HEK293 (cell line): ENCODE results near the gene ARRB2.
A peak's percentile ranks its signal among the peaks of the same experiment; 100 is the strongest.
"Not testable (repeated sequence)": the region's sequence is repeated elsewhere in the genome, so short reads cannot be mapped to it uniquely, and the experiment has no call there.

Experiments
- CTCF ChIA-PET: fragments of 350-600 bp; formaldehyde crosslinking; extraction: SDS; loops from one replicate; lab custom pipeline; 2021; ENCODE audit warnings: antibody characterized with exemption; lab: Yijun Ruan, JAX
- POLR2A ChIA-PET: fragments of 300-600 bp; formaldehyde crosslinking; extraction: SDS; loops from one replicate; lab custom pipeline; 2020; ENCODE audit warnings: antibody characterized with exemption, inconsistent platforms; lab: Yijun Ruan, JAX
- H3K27ac ChIP-seq: fragments of 200-500 bp; sonication (Bioruptor generic); 2 replicates; pipeline ENCODE4 v1.5.1; 2014; ENCODE audit warnings: low read depth, low read length, control low read depth, inconsistent platforms; ENCODE audit errors: extremely low read depth
- H3K36me3 ChIP-seq, 2 experiments: fragments of 200-500 bp in 1 of 2; sonication (Bioruptor generic) in 1 of 2; 1 replicate in 1 of 2; 2 replicates in 1 of 2; pipeline ENCODE4 v1.5.1; 2014 to 2017; ENCODE audit warnings: inconsistent platforms in 2 of 2, low read length in 2 of 2; ENCODE audit not compliant: control insufficient read depth in 2 of 2, insufficient read depth in 1 of 2
- H3K4me1 ChIP-seq: fragments of 200-500 bp; sonication (Bioruptor generic); 2 replicates; pipeline ENCODE4 v1.5.1; 2014; ENCODE audit warnings: mild to moderate bottlenecking, low read length, inconsistent platforms; ENCODE audit not compliant: control insufficient read depth, insufficient read depth
- H3K4me3 ChIP-seq: 2 replicates; pipeline ENCODE4 v1.5.1; 2011; ENCODE audit warnings: low read depth, mild to moderate bottlenecking, control low read depth, low read length, moderate library complexity
- H3K9me3 ChIP-seq: fragments of 200-500 bp; sonication (Bioruptor generic); 2 replicates; pipeline ENCODE4 v1.5.1; 2014; ENCODE audit warnings: low read depth, low read length, inconsistent platforms; ENCODE audit not compliant: control insufficient read depth, insufficient read depth
- FEZF1 ChIP-seq: fragments of 450-650 bp; formaldehyde crosslinking; IDR thresholded peaks from 2 replicates; pipeline ENCODE4 v1.5.1; 2016; ENCODE audit warnings: missing biosample characterization, missing genetic modification characterization
- GLI2 ChIP-seq: fragments of 450-650 bp; formaldehyde crosslinking; IDR thresholded peaks from 2 replicates; pipeline ENCODE4; 2017; ENCODE audit warnings: missing biosample characterization, missing genetic modification characterization, low read depth, borderline replicate concordance
- HOXC10 ChIP-seq: sonication (generic); formaldehyde crosslinking; IDR thresholded peaks from 2 replicates; pipeline ENCODE4 v1.8.1; 2023; ENCODE audit warnings: mild to moderate bottlenecking, missing genetic modification reagents
- RBAK ChIP-seq: fragments of 450-650 bp; formaldehyde crosslinking; IDR thresholded peaks from 2 replicates; pipeline ENCODE4 v1.5.1; 2016; ENCODE audit warnings: missing biosample characterization, missing genetic modification characterization
- ZBTB1 ChIP-seq: fragments of 450-650 bp; formaldehyde crosslinking; IDR thresholded peaks from 2 replicates; pipeline ENCODE4 v1.5.1; 2016; ENCODE audit warnings: missing biosample characterization, missing genetic modification characterization
- ZNF146 ChIP-seq: fragments of 450-650 bp; formaldehyde crosslinking; IDR thresholded peaks from 2 replicates; pipeline ENCODE4 v1.5.1; 2016; ENCODE audit warnings: missing biosample characterization, missing genetic modification characterization
- ZNF266 ChIP-seq: fragments of 450-650 bp; formaldehyde crosslinking; IDR thresholded peaks from 2 replicates; pipeline ENCODE4 v1.5.1; 2016; ENCODE audit warnings: missing biosample characterization, missing genetic modification characterization, low read depth
- ZNF324 ChIP-seq: fragments of 450-650 bp; formaldehyde crosslinking; IDR thresholded peaks from 2 replicates; pipeline ENCODE4 v1.5.1; 2016; ENCODE audit warnings: missing biosample characterization, missing genetic modification characterization
- ZNF37A ChIP-seq: fragments of 450-650 bp; IDR thresholded peaks from 2 replicates; pipeline ENCODE4 v1.5.1; 2018; ENCODE audit warnings: missing biosample characterization, missing genetic modification characterization
- ZNF426 ChIP-seq: fragments of 450-650 bp; formaldehyde crosslinking; IDR thresholded peaks from 2 replicates; pipeline ENCODE4 v1.5.1; 2017; ENCODE audit warnings: missing biosample characterization, missing genetic modification characterization, mild to moderate bottlenecking, inconsistent platforms, moderate library complexity
- ZNF555 ChIP-seq: fragments of 450-650 bp; formaldehyde crosslinking; conservative IDR thresholded peaks from 2 replicates; pipeline ENCODE4 v1.5.1; 2017; ENCODE audit warnings: missing biosample characterization, mild to moderate bottlenecking, missing genetic modification characterization, inconsistent platforms
- ZNF626 ChIP-seq: fragments of 450-650 bp; sonication (Bioruptor Pico); formaldehyde crosslinking; IDR thresholded peaks from 2 replicates; pipeline ENCODE4 v1.5.1; 2018; ENCODE audit warnings: missing biosample characterization, missing genetic modification characterization, inconsistent platforms
- ZNF645 ChIP-seq: fragments of 450-650 bp; formaldehyde crosslinking; IDR thresholded peaks from 2 replicates; pipeline ENCODE4; 2016; ENCODE audit warnings: missing biosample characterization, missing genetic modification characterization
- ZNF664 ChIP-seq: fragments of 450-650 bp; formaldehyde crosslinking; IDR thresholded peaks from 2 replicates; pipeline ENCODE4 v1.5.1; 2016; ENCODE audit warnings: missing biosample characterization, missing genetic modification characterization
- ZSCAN18 ChIP-seq: fragments of 450-650 bp; formaldehyde crosslinking; IDR thresholded peaks from 2 replicates; pipeline ENCODE4 v1.5.1; 2016; ENCODE audit warnings: missing biosample characterization, missing genetic modification characterization

ARRB2 gene

GRCh38 chr17:4683739-4684138 lies 26.7 kb upstream of the ARRB2 start:
- Histone ChIP-seq H3K36me3 (peaks cover 67 to 76% of the 10 kb centered on the region in 2 experiments), H3K4me1 (peaks cover 11% of the 10 kb centered on the region)
- H3K9me3 ChIP-seq, CTCF ChIA-PET, H3K27ac ChIP-seq, H3K4me3 ChIP-seq: not testable (repeated sequence)
- POLR2A ChIA-PET = interaction anchor here (0.7 kb wide), 1 partner anchor 114 kb away, joined by 5 read pairs; no protein-coding TSS in a partner anchor

- peaks cover 56 to 80% of the 10 kb centered on the region in 2 experiments for H3K36me3 ChIP-seq
- POLR2A ChIA-PET = interaction anchor here (1.3 kb wide), 1 partner anchor 13 kb away, joined by 3 read pairs; no protein-coding TSS in a partner anchor
- H3K4me3 ChIP-seq, H3K27ac ChIP-seq, CTCF ChIA-PET, H3K4me1 ChIP-seq: not testable (repeated sequence)
- TF ChIP-seq ZNF146 (tag by site-specific recombination) = peak; percentile 96
- TF ChIP-seq, all 188 proteins: peak for 1; not testable (repeated sequence) for 187
- not testable (repeated sequence) for H3K9me3 ChIP-seq
These were observed 20.6 kb upstream of the ARRB2 start for GRCh38 chr17:4689872-4690271.

GRCh38 chr17:4690745-4691144 lies 19.7 kb upstream of the ARRB2 start:
- no peaks in the 10 kb centered on the region for H3K9me3 ChIP-seq
- H3K36me3 ChIP-seq = peaks cover 50 to 74% of the 10 kb centered on the region in 2 experiments
- POLR2A ChIA-PET = interaction anchor here (1.3 kb wide), 1 partner anchor 12 kb away, joined by 3 read pairs; no protein-coding TSS in a partner anchor
- H3K4me3 ChIP-seq = no peak overlapping the region
- no peaks in the 10 kb centered on the region for H3K4me1 ChIP-seq
- H3K27ac ChIP-seq = peak overlapping the region; percentile 31; the same call in 1 of the 2 replicates
- CTCF ChIA-PET = interaction anchor here (0.6 to 0.7 kb wide), 3 partner anchors 44 to 846 kb away, joined by 3 to 4 read pairs (median 4); no protein-coding TSS in a partner anchor
- TF ChIP-seq FEZF1 (tag by site-specific recombination) (peak; percentile 54; the same call in 1 of the 2 replicates), ZSCAN18 (tag by site-specific recombination) (no peak)

- Histone ChIP-seq H3K4me3 (no peak overlapping the region), H3K27ac (no peak overlapping the region), H3K9me3 (no peaks in the 10 kb centered on the region), H3K36me3 (peaks cover 55 to 74% of the 10 kb centered on the region in 2 experiments), H3K4me1 (no peaks in the 10 kb centered on the region)
- ChIA-PET CTCF (interaction anchor here (1.8 kb wide), 1 partner anchor 125 kb away, joined by 8 read pairs; no protein-coding TSS in a partner anchor), POLR2A (no interaction called here)
- TF ChIP-seq HOXC10 (CRISPR knock-in tag) (no peak), RBAK (tag by site-specific recombination) (no peak), ZNF555 (tag by site-specific recombination) (no peak), ZNF645 (tag by site-specific recombination) (no peak), ZBTB1 (tag by site-specific recombination) (no peak), ZNF426 (no peak), ZNF324 (tag by site-specific recombination) (no peak), ZNF664 (tag by site-specific recombination) (no peak), GLI2 (tag by site-specific recombination) (no peak), ZNF626 (tag by site-specific recombination) (no peak), ZNF37A (no peak), ZNF266 (tag by site-specific recombination) (no peak)
These were observed 18.7 kb upstream of the ARRB2 start for GRCh38 chr17:4691686-4692085.
